MM.1S (cell line): ENCODE results near the gene DNLZ.
A peak's percentile ranks its signal among the peaks of the same experiment; 100 is the strongest.

Experiments used
- DNase-seq: peaks from one replicate; pipeline ENCODE4 v3.0.0-alpha.2; 2015
- H2AFZ ChIP-seq: fragments of 300-600 bp; sonication (generic); 2 replicates; pipeline ENCODE4 v1.6.0; 2016; ENCODE audit warnings: antibody characterized with exemption, low read length
- H3F3A ChIP-seq: fragments of 300-600 bp; sonication (generic); 2 replicates; pipeline ENCODE4 v1.6.1; 2016; ENCODE audit warnings: mild to moderate bottlenecking, antibody characterized with exemption, low read length, moderate library complexity, mixed read lengths; ENCODE audit not compliant: insufficient read depth
- H3K27ac ChIP-seq: fragments of 300-600 bp; sonication (generic); 2 replicates; pipeline ENCODE4 v1.5.1; 2016; ENCODE audit warnings: mild to moderate bottlenecking, low read length
- H3K27me3 ChIP-seq: fragments of 300-600 bp; sonication (generic); replicated peaks from 2 replicates; pipeline ENCODE4 v1.6.0; 2016; ENCODE audit warnings: low read length; ENCODE audit not compliant: insufficient read depth
- H3K36me3 ChIP-seq: fragments of 300-600 bp; sonication (generic); replicated peaks from 2 replicates; pipeline ENCODE4 v1.6.1; 2016; ENCODE audit warnings: mild to moderate bottlenecking, low read length, mixed read lengths; ENCODE audit not compliant: insufficient read depth
- H3K4me1 ChIP-seq: fragments of 300-600 bp; sonication (generic); 2 replicates; pipeline ENCODE4 v1.6.1; 2016; ENCODE audit warnings: low read length, mixed read lengths
- H3K4me2 ChIP-seq: fragments of 300-600 bp; sonication (generic); 2 replicates; pipeline ENCODE4 v1.6.0; 2016; ENCODE audit warnings: low read depth, low read length
- H3K4me3 ChIP-seq: fragments of 300-600 bp; sonication (generic); 2 replicates; pipeline ENCODE4 v1.5.1; 2016; ENCODE audit warnings: low read length, mixed read lengths
- H3K79me2 ChIP-seq: fragments of 300-600 bp; sonication (generic); 2 replicates; pipeline ENCODE4 v1.6.1; 2016; ENCODE audit warnings: mixed run types, low read length, mixed read lengths
- H3K9ac ChIP-seq: fragments of 300-600 bp; sonication (generic); 2 replicates; pipeline ENCODE4 v1.6.1; 2016; ENCODE audit warnings: low read length, mixed read lengths
- H3K9me2 ChIP-seq: fragments of 300-600 bp; sonication (generic); replicated peaks from 2 replicates; pipeline ENCODE4 v1.6.1; 2016; ENCODE audit warnings: mild to moderate bottlenecking, low read length, mixed read lengths; ENCODE audit not compliant: insufficient read depth
- H3K9me3 ChIP-seq: fragments of 300-600 bp; sonication (generic); replicated peaks from 2 replicates; pipeline ENCODE4 v1.6.1; 2016; ENCODE audit warnings: mild to moderate bottlenecking, low read length, mixed read lengths; ENCODE audit not compliant: insufficient read depth
- H4K20me1 ChIP-seq: fragments of 300-600 bp; sonication (generic); 2 replicates; pipeline ENCODE4 v1.6.1; 2016; ENCODE audit warnings: mild to moderate bottlenecking, low read length, moderate library complexity, mixed read lengths; ENCODE audit not compliant: insufficient read depth
- EZH2 ChIP-seq: fragments of 300-600 bp; sonication (generic); optimal IDR thresholded peaks from 2 replicates; pipeline ENCODE3; 2017; ENCODE audit warnings: low read depth, mild to moderate bottlenecking, antibody characterized with exemption, low read length, mixed read lengths
- EZH2phosphoT487 ChIP-seq: fragments of 300-600 bp; sonication (generic); IDR thresholded peaks from 2 replicates; pipeline ENCODE4 v1.6.1; 2018; ENCODE audit warnings: antibody characterized with exemption, low read length
- TF ChIP-seq, protein P1 (sequence below): fragments of 300-600 bp; sonication (generic); IDR thresholded peaks from 2 replicates; pipeline ENCODE4 v1.5.1; 2016; ENCODE audit warnings: antibody characterized with exemption, low read length, mixed read lengths

Gene DNLZ

DNA sequence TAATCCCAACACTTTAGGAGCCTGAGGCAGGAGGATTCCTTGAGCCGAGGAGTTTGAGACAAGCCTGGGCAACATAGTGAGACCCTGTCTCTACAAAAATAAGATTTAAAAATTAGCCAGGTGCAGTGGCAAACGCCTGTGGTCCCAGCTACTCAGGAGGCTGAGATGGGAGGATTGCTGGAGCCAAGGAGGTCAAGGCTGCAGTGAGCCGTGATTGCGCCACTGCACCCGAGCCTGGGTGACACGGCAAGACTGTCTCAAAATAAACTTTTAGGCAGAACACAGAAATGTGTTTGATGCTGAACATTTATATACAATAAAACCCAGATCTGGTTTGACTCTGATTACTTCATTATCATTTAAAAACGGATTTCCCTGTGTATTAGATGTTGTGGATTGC, 41.9 kb upstream of the DNLZ start:
- Histone ChIP-seq H3K79me2 (peaks cover 21% of the 10 kb centered on the region), H3K4me1 (peaks cover 31% of the 10 kb centered on the region), H3K4me3 (no peak overlapping the region), H3K4me2 (no peak overlapping the region), H3K9me3 (no peaks in the 10 kb centered on the region), H3K9me2 (no peaks in the 10 kb centered on the region), H3K27me3 (no peaks in the 10 kb centered on the region), H3K9ac (no peak overlapping the region), H3K36me3 (no peaks in the 10 kb centered on the region), H3F3A (0 out of 2 replicates have a peak, but pooled peaks cover 4% of the 10 kb centered on the region), H3K27ac (no peak overlapping the region; the same call in 1 of the 2 replicates), H2AFZ (no peak overlapping the region), H4K20me1 (no peaks in the 10 kb centered on the region)
- DNase-seq = no peak
- TF ChIP-seq, protein P1, sequence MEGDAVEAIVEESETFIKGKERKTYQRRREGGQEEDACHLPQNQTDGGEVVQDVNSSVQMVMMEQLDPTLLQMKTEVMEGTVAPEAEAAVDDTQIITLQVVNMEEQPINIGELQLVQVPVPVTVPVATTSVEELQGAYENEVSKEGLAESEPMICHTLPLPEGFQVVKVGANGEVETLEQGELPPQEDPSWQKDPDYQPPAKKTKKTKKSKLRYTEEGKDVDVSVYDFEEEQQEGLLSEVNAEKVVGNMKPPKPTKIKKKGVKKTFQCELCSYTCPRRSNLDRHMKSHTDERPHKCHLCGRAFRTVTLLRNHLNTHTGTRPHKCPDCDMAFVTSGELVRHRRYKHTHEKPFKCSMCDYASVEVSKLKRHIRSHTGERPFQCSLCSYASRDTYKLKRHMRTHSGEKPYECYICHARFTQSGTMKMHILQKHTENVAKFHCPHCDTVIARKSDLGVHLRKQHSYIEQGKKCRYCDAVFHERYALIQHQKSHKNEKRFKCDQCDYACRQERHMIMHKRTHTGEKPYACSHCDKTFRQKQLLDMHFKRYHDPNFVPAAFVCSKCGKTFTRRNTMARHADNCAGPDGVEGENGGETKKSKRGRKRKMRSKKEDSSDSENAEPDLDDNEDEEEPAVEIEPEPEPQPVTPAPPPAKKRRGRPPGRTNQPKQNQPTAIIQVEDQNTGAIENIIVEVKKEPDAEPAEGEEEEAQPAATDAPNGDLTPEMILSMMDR = no peak
- TF ChIP-seq EZH2phosphoT487 (no peak), EZH2 (no peak)

DNA sequence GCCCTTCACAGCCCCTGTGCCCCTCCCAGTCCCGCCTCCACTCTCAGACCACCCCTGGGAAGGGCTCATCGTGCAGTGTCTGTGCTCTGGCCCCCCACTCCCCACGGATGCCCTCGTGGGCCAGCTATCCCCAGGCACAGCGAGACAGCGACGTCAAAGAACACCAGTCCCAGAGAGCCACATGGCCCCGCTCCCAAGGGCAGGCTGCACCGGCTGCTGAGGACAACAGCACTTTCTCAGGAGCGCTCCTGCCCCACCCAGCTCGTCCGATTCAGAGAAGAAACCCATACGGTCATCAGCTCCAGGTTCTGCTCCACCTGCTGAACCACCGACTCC, 41.2 kb upstream of the DNLZ start:
- Histone ChIP-seq H3K79me2 (peaks cover 19% of the 10 kb centered on the region), H3K9ac (no peak overlapping the region; the same call in 1 of the 2 replicates), H3F3A (0 out of 2 replicates have a peak, but pooled peaks cover 4% of the 10 kb centered on the region), H4K20me1 (no peaks in the 10 kb centered on the region), H3K4me2 (peak overlapping the region; percentile 47), H3K9me2 (no peaks in the 10 kb centered on the region), H3K4me3 (no peak overlapping the region), H2AFZ (no peak overlapping the region), H3K27ac (peak overlapping the region; percentile 43; the same call in 1 of the 2 replicates), H3K9me3 (no peaks in the 10 kb centered on the region), H3K4me1 (peaks cover 32% of the 10 kb centered on the region), H3K36me3 (no peaks in the 10 kb centered on the region), H3K27me3 (no peaks in the 10 kb centered on the region)
- no peak for DNase-seq
- TF ChIP-seq, protein P1 = no peak
- no peak for TF ChIP-seq EZH2phosphoT487
- no peak for TF ChIP-seq EZH2

DNA sequence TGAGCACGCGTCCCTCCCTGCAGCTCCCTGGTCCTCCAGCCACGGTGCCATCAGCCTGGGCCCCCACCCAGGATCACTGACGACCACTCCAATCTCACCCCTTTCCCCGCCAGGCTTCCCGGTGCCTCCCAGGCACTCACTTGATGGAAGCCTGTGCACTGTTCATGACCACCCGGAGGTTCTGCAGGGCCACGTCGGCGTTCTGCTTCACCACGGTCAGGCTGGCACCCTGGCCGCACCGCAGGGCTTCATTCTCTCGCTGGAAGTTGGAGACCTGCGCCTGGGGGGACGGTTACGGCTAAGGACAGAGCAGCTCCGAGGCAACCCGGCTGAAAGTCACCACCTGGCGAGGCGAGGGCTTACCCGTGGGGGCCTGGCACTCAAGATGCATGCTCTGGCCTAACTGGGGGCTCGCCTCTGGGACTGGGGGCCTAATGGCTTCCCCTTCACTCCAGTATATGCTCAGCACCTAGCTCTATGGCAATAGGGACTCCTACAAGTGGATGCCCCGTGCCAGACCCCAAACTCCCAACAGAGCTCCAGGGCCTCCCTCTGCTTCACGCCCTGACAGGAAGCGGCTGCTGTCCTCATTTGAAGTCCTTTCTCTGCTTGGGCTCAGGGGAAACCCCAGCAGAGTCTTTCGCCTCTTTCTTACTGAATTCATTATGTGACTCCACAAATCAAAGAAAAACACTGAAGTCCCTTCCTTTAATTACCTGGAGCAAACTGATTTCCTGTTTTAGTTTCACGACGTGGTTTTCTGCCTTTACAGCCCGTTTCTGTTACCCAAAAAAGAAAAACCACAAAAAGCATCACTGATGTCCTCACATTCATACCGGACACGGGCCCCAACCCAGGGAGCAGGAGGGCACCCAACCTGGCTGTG, 40.6 kb upstream of the DNLZ start:
- 0 out of 2 replicates have a peak, but pooled peaks cover 4% of the 10 kb centered on the region for H3F3A ChIP-seq
- no peak overlapping the region for H2AFZ ChIP-seq
- peak overlapping the region; percentile 47 for H3K4me2 ChIP-seq
- H3K27ac ChIP-seq = peak overlapping the region; percentile 43; the same call in 1 of the 2 replicates
- peaks cover 27% of the 10 kb centered on the region for H3K4me1 ChIP-seq
- no peaks in the 10 kb centered on the region for H3K9me2 ChIP-seq
- peaks cover 20% of the 10 kb centered on the region for H3K79me2 ChIP-seq
- TF ChIP-seq, protein P1 = no peak
- TF ChIP-seq EZH2phosphoT487 (no peak), EZH2 (no peak)
- H4K20me1 ChIP-seq = no peaks in the 10 kb centered on the region
- no peaks in the 10 kb centered on the region for H3K36me3 ChIP-seq
- no peak for DNase-seq
- no peak overlapping the region for H3K4me3 ChIP-seq
- H3K9ac ChIP-seq = no peak overlapping the region; the same call in 1 of the 2 replicates
- H3K9me3 ChIP-seq = no peaks in the 10 kb centered on the region
- no peaks in the 10 kb centered on the region for H3K27me3 ChIP-seq
